Uterus (tissue), 4 donors: Measurements from ENCODE around the gene SUPT3H. TPM values are rescaled to one million over a fixed set of nuclear protein-coding genes. Genes with fewer than 3 reads are reported as not detected.
"Not testable (repeated sequence)": the region's sequence is repeated elsewhere in the genome, so short reads cannot be mapped to it uniquely, and the experiment has no call there.

ENCODE experiments used
- DNase-seq, 2 donors: peaks; one replicate each; pipeline ENCODE4 v3.0.0-alpha.2; 2019 to 2020
- H3K27ac ChIP-seq, 2 donors: fragments of 200-600 bp; sonication (generic); 1 replicate in 1 of 2; 2 replicates in 1 of 2; pipeline ENCODE4 v1.5.1; 2016 to 2018
- H3K27me3 ChIP-seq, 2 donors: fragments of 200-600 bp; sonication (generic); one replicate each; pipeline ENCODE4 v1.5.1; 2018 to 2019; ENCODE audit warnings: control low read depth in 1 of 2
- H3K36me3 ChIP-seq, 2 donors: fragments of 200-600 bp; sonication (generic); one replicate each; pipeline ENCODE4 v1.5.1; 2019; ENCODE audit warnings: control low read depth in 1 of 2
- H3K4me1 ChIP-seq, 2 donors: fragments of 200-600 bp; sonication (generic); one replicate each; pipeline ENCODE4 v1.5.1; 2018 to 2019; ENCODE audit warnings: control low read depth in 1 of 2
- H3K4me3 ChIP-seq, 2 donors: fragments of 200-600 bp; sonication (generic); 1 replicate in 1 of 2; 2 replicates in 1 of 2; pipeline ENCODE4 v1.5.1; 2018 to 2019; ENCODE audit warnings: mild to moderate bottlenecking in 1 of 2
- H3K9me3 ChIP-seq, 2 donors: fragments of 200-600 bp; sonication (generic); one replicate each; pipeline ENCODE4 v1.5.1; 2019; ENCODE audit warnings: control low read depth in 1 of 2
- CTCF ChIP-seq, 4 experiments: fragments of 200-600 bp in 2 of 4; fragments of 450-650 bp in 2 of 4; sonication (generic) in 2 of 4; IDR thresholded peaks; one replicate each; pipeline ENCODE4 v1.5.1; 2016 to 2019; ENCODE audit warnings: antibody characterized with exemption in 4 of 4, mild to moderate bottlenecking in 2 of 4, moderate library complexity in 1 of 4
- POLR2A ChIP-seq, 2 donors: fragments of 450-650 bp; IDR thresholded peaks; one replicate each; pipeline ENCODE4 v1.6.1; 2016; ENCODE audit warnings: antibody characterized with exemption in 2 of 2, mild to moderate bottlenecking in 1 of 2, moderate library complexity in 1 of 2
- intact Hi-C: fragments of 100-400 bp; cut with DNase I; formaldehyde crosslinking; loops from one replicate; pipeline ENCODE4 v1.15.1; 2023; ENCODE audit warnings: low total_unique reads
- total RNA-seq, 4 donors: library from RNA; depleted of rRNA in 3 of 4; stranded (reverse); fragments of >200 nt in 3 of 4; gene quantifications; one replicate each; pipeline versions ENCODE4 v1.1.0 to v1.2.4, GENCODE V29; 2014 to 2023
- donor health status: DM: yes; HTN: yes; CAD: no.

Gene SUPT3H
- total RNA-seq, 4 donors from 2014 or later = 1.3 to 14.9 (median 7.6) TPM

GRCh38 chr6:45297320-45297719 lies 80.4 kb downstream of the SUPT3H start:
- no peaks in the 10 kb centered on the region for H3K9me3 ChIP-seq

GRCh38 chr6:45294065-45294701 lies 83.6 kb downstream of the SUPT3H start:
- H3K27me3 ChIP-seq, H3K4me1 ChIP-seq, H3K4me3 ChIP-seq, H3K36me3 ChIP-seq, intact Hi-C loops, H3K9me3 ChIP-seq, DNase-seq, H3K27ac ChIP-seq: not testable (repeated sequence)

More at GRCh38 chr6:45297320-45297719, 80.4 kb downstream of the SUPT3H start:
- Histone ChIP-seq H3K27me3 (no peaks in the 10 kb centered on the region), H3K27ac (no peak overlapping the region), H3K36me3 (no peaks in the 10 kb centered on the region), H3K4me3 (no peak overlapping the region), H3K4me1 (no peaks in the 10 kb centered on the region)
- no peak for DNase-seq
- intact Hi-C loops = no loop called here
- TF ChIP-seq CTCF (IDR thresholded peaks at IDR 0.05) (no peak), POLR2A (IDR thresholded peaks at IDR 0.05) (no peak)

GRCh38 chr6:45293306-45293705 lies 84.4 kb downstream of the SUPT3H start:
- Histone ChIP-seq H3K4me1 (no peaks in the 10 kb centered on the region), H3K27me3 (no peaks in the 10 kb centered on the region), H3K27ac (no peak overlapping the region), H3K4me3 (no peak overlapping the region), H3K9me3 (no peaks in the 10 kb centered on the region), H3K36me3 (no peaks in the 10 kb centered on the region)
- TF ChIP-seq CTCF (IDR thresholded peaks at IDR 0.05) (no peak), POLR2A (IDR thresholded peaks at IDR 0.05) (no peak)
- no peak for DNase-seq
- intact Hi-C loops = no loop called here

- H3K9me3 ChIP-seq = no peaks in the 10 kb centered on the region
- no peak overlapping the region for H3K4me3 ChIP-seq
- H3K27me3 ChIP-seq = no peaks in the 10 kb centered on the region
- no peak overlapping the region for H3K27ac ChIP-seq
- no peaks in the 10 kb centered on the region for H3K36me3 ChIP-seq
- no peak for TF ChIP-seq POLR2A (IDR thresholded peaks at IDR 0.05)
- TF ChIP-seq CTCF (IDR thresholded peaks at IDR 0.05) = no peak
- intact Hi-C loops = no loop called here
- no peak for DNase-seq
- no peaks in the 10 kb centered on the region for H3K4me1 ChIP-seq
Measured at GRCh38 chr6:45289751-45290514, 87.8 kb downstream of the SUPT3H start.

- H3K4me1 ChIP-seq, DNase-seq, H3K27me3 ChIP-seq, H3K4me3 ChIP-seq, H3K27ac ChIP-seq, H3K36me3 ChIP-seq, H3K9me3 ChIP-seq, intact Hi-C loops: not testable (repeated sequence)
Measured at GRCh38 chr6:45286707-45287106, 91.0 kb downstream of the SUPT3H start.

GRCh38 chr6:45278367-45278766 lies 99.4 kb downstream of the SUPT3H start:
- Histone ChIP-seq H3K27me3 (no peaks in the 10 kb centered on the region), H3K27ac (no peak overlapping the region), H3K4me3 (no peak overlapping the region), H3K36me3 (no peaks in the 10 kb centered on the region), H3K4me1 (no peaks in the 10 kb centered on the region), H3K9me3 (peaks cover 0 to 5% of the 10 kb centered on the region in 2 donors)
- TF ChIP-seq CTCF (IDR thresholded peaks at IDR 0.05) (no peak), POLR2A (IDR thresholded peaks at IDR 0.05) (no peak)
- intact Hi-C loops = no loop called here
- no peak for DNase-seq

- H3K27ac ChIP-seq, H3K9me3 ChIP-seq, H3K36me3 ChIP-seq, H3K4me1 ChIP-seq, H3K27me3 ChIP-seq, intact Hi-C loops, H3K4me3 ChIP-seq, DNase-seq: not testable (repeated sequence)
Measured at GRCh38 chr6:45277741-45278140, 100.0 kb downstream of the SUPT3H start.
